Neural crest cell (in vitro differentiated cells): Measurements from ENCODE around the gene CEP250. TPM values are rescaled to one million over a fixed set of nuclear protein-coding genes. Genes with fewer than 3 reads are reported as not detected.

Experiments
- DNase-seq: peaks from one replicate; pipeline ENCODE4 v3.0.0; 2021; ENCODE audit warnings: low read depth, mixed read lengths, low spot score
- H3K27ac Mint-ChIP-seq: one replicate; pipeline ENCODE4 v1.8.0; 2021; ENCODE audit warnings: mild to moderate bottlenecking, mixed read lengths; ENCODE audit not compliant: unreplicated experiment
- H3K27me3 Mint-ChIP-seq: 2 replicates; pipeline ENCODE4 v1.8.0; 2021; ENCODE audit warnings: low read depth, mild to moderate bottlenecking, mixed read lengths
- H3K36me3 Mint-ChIP-seq: 2 replicates; pipeline ENCODE4 v1.8.0; 2021; ENCODE audit warnings: low read depth, mild to moderate bottlenecking, mixed read lengths
- H3K4me1 Mint-ChIP-seq: 2 replicates; pipeline ENCODE4 v1.8.0; 2021; ENCODE audit warnings: mixed read lengths
- H3K4me3 Mint-ChIP-seq: one replicate; pipeline ENCODE4 v1.8.0; 2021; ENCODE audit warnings: mild to moderate bottlenecking, mixed read lengths
- H3K9me3 Mint-ChIP-seq: 2 replicates; pipeline ENCODE4 v1.8.0; 2021; ENCODE audit warnings: mixed read lengths
- total RNA-seq: library from RNA; stranded (reverse); gene quantifications from 2 replicates; pipeline ENCODE4 v1.2.1, GENCODE V29; 2021
- TF ChIP-seq, protein P1 (sequence below): fragments of 200-600 bp; sonication (generic); conservative IDR thresholded peaks from 2 replicates; pipeline ENCODE4 v1.5.0; 2021; ENCODE audit warnings: antibody characterized with exemption, mild to moderate bottlenecking

CEP250 gene
- total RNA-seq, 1 donor from 2014 or later = 64.5 TPM

DNA sequence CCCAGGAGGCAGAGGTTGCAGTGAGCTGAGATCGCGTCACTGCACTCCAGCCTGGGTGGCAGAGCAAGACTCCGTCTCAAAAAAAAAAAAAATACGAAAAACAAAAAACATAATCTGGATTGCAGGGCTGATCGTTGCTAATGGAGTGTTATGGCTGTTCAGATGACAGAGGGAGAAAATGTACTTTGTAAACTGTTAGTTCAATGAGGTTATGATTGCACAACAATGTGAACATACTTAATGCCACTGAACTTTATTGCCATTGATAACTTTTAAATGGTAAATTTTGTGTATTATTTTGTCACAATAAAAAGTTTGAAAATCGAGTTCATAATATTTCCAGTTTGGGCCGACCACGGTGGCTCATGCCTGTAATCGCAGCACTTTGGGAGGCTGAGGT, 63.6 kb downstream of the CEP250 start:
- Mint-ChIP-seq H3K27ac (no peak overlapping the region), H3K4me3 (no peak overlapping the region), H3K27me3 (no peaks in the 10 kb centered on the region)

GRCh38 chr20:35523298-35523888, 68.0 kb downstream of the CEP250 start:
- H3K27me3 Mint-ChIP-seq = no peaks in the 10 kb centered on the region
- H3K36me3 Mint-ChIP-seq = no peaks in the 10 kb centered on the region
- H3K9me3 Mint-ChIP-seq = peaks cover 3% of the 10 kb centered on the region
- no peak overlapping the region for H3K4me3 Mint-ChIP-seq
- H3K27ac Mint-ChIP-seq = no peak overlapping the region
- DNase-seq = peak; percentile 31
- TF ChIP-seq, protein P1, sequence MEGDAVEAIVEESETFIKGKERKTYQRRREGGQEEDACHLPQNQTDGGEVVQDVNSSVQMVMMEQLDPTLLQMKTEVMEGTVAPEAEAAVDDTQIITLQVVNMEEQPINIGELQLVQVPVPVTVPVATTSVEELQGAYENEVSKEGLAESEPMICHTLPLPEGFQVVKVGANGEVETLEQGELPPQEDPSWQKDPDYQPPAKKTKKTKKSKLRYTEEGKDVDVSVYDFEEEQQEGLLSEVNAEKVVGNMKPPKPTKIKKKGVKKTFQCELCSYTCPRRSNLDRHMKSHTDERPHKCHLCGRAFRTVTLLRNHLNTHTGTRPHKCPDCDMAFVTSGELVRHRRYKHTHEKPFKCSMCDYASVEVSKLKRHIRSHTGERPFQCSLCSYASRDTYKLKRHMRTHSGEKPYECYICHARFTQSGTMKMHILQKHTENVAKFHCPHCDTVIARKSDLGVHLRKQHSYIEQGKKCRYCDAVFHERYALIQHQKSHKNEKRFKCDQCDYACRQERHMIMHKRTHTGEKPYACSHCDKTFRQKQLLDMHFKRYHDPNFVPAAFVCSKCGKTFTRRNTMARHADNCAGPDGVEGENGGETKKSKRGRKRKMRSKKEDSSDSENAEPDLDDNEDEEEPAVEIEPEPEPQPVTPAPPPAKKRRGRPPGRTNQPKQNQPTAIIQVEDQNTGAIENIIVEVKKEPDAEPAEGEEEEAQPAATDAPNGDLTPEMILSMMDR = peak; percentile 57
- peaks cover 3% of the 10 kb centered on the region for H3K4me1 Mint-ChIP-seq

More for the DNA sequence above, 63.6 kb downstream of the CEP250 start:
- no peak for DNase-seq
- TF ChIP-seq, protein P1 = no peak
- H3K36me3 Mint-ChIP-seq = peaks cover under 1% of the 10 kb centered on the region
- H3K9me3 Mint-ChIP-seq = peaks cover 3% of the 10 kb centered on the region
- no peaks in the 10 kb centered on the region for H3K4me1 Mint-ChIP-seq

DNA sequence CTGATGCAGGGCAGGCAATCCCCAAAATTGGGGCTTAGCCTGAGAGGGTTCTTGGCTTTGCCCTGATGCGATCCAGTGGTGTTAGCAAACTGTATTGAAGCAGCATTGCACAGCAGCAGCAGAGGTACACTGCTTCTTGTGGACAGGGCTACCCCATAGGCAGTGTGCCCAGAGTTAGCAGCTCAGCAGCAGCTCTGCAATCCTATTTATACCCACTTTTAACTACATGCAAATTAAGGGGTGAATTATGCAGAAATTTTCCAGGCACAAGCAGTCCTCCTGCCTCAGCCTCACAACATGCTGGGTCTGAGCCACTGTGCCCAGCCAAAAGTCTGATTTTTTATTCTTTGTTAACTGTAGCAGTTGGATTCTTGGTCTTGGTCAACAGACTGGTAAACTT, 70.2 kb downstream of the CEP250 start:
- H3K27me3 Mint-ChIP-seq = no peaks in the 10 kb centered on the region
- H3K4me3 Mint-ChIP-seq = no peak overlapping the region
- no peak overlapping the region for H3K27ac Mint-ChIP-seq
- no peaks in the 10 kb centered on the region for H3K36me3 Mint-ChIP-seq
- TF ChIP-seq, protein P1 = no peak
- peaks cover 3% of the 10 kb centered on the region for H3K9me3 Mint-ChIP-seq
- H3K4me1 Mint-ChIP-seq = peaks cover 3% of the 10 kb centered on the region
- DNase-seq = no peak

GRCh38 chr20:35527122-35527769, 71.8 kb downstream of the CEP250 start:
- DNase-seq = no peak
- TF ChIP-seq, protein P1 = no peak
- no peaks in the 10 kb centered on the region for H3K36me3 Mint-ChIP-seq
- H3K9me3 Mint-ChIP-seq = no peaks in the 10 kb centered on the region
- no peak overlapping the region for H3K27ac Mint-ChIP-seq
- no peak overlapping the region for H3K4me3 Mint-ChIP-seq
- H3K27me3 Mint-ChIP-seq = no peaks in the 10 kb centered on the region
- peaks cover 3% of the 10 kb centered on the region for H3K4me1 Mint-ChIP-seq

DNA sequence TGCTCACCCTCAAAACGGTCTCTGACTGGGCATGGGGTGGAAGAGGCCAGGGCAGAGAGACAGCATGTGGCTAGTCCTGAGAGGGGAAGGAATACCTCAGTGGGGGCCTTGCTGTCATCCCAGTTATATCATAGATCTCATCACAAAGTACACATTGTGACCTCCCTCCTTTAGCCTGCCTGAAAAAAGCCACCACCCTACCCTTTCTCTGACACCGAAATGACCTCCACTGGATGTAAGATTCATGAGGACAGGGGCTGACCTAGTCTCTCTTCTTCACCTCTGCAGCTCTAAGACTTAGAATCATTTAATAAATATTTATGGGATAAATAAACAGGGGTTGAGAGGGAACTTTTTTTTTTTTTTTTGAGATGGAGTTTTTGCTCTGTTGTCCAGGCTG, 74.2 kb downstream of the CEP250 start, which contains the start of gene C20orf173:
Gene C20orf173 (minus strand): TSS at position 101 of the 400 bp plus-strand sequence. CDS start 279 bp downstream, outside the sequence.
- no peaks in the 10 kb centered on the region for H3K36me3 Mint-ChIP-seq

More for the DNA sequence above, 74.2 kb downstream of the CEP250 start, which contains the start of gene C20orf173:
- H3K27ac Mint-ChIP-seq = no peak within 1 kb of the TSS
- peaks cover 3% of the 10 kb centered on the region for H3K4me1 Mint-ChIP-seq
- DNase-seq = no peak
- no peak within 1 kb of the TSS for H3K4me3 Mint-ChIP-seq
- no peaks in the 10 kb centered on the region for H3K27me3 Mint-ChIP-seq
- H3K9me3 Mint-ChIP-seq = no peaks in the 10 kb centered on the region
- TF ChIP-seq, protein P1 = no peak
